ENCODE data around the gene SYT11.

SYT11 gene

GRCh38 chr1:155860970-155861510, 1.7 kb downstream of the SYT11 start:
- Histone ChIP-seq H3K9ac (ENCODE audit: low read length) (peak overlapping the region; percentile 48), H3F3A (ENCODE audit: insufficient read depth, low read length) (peaks cover 11% of the 10 kb centered on the region), H3K27me3 (ENCODE audit: insufficient read depth, low read length) (no peaks in the 10 kb centered on the region), H3K27ac (ENCODE audit: low read depth, low read length, poor library complexity, severe bottlenecking) (peak overlapping the region; percentile 28), H3K9me2 (ENCODE audit: low read depth, low read length) (no peaks in the 10 kb centered on the region), H3K36me3 (ENCODE audit: insufficient read depth, low read length) (no peaks in the 10 kb centered on the region), H3K4me2 (ENCODE audit: low read length) (peak overlapping the region; percentile 74), H3K9me3 (ENCODE audit: low read length) (no peaks in the 10 kb centered on the region), H3K4me3 (ENCODE audit: low read depth, low read length, poor library complexity, severe bottlenecking) (peak overlapping the region; percentile 55), H2AFZ (ENCODE audit: low read length) (no peak overlapping the region), H3K79me2 (ENCODE audit: insufficient read depth, low read length) (peaks cover 9% of the 10 kb centered on the region), H4K20me1 (ENCODE audit: insufficient read depth, low read length) (no peaks in the 10 kb centered on the region), H3K4me1 (ENCODE audit: insufficient read depth, low read length, severe bottlenecking) (peaks cover 39% of the 10 kb centered on the region)
- TF ChIP-seq EZH2 (IDR thresholded peaks at IDR 0.05; ENCODE audit: borderline replicate concordance, low read length), result no peak
- no peak for TF ChIP-seq CTCF (IDR thresholded peaks at IDR 0.05; ENCODE audit: low read length)

GRCh38 chr1:155861896-155862295, 2.5 kb downstream of the SYT11 start:
- no peaks in the 10 kb centered on the region for H3K36me3 ChIP-seq (ENCODE audit: insufficient read depth, low read length)
- no peak for TF ChIP-seq EZH2 (IDR thresholded peaks at IDR 0.05; ENCODE audit: borderline replicate concordance, low read length)
- TF ChIP-seq CTCF (IDR thresholded peaks at IDR 0.05; ENCODE audit: low read length), result no peak
- H3K4me3 ChIP-seq (ENCODE audit: low read depth, low read length, poor library complexity, severe bottlenecking), result no peak overlapping the region
- H3K4me1 ChIP-seq (ENCODE audit: insufficient read depth, low read length, severe bottlenecking), result peaks cover 33% of the 10 kb centered on the region
- H2AFZ ChIP-seq (ENCODE audit: low read length), result no peak overlapping the region
- H3K9ac ChIP-seq (ENCODE audit: low read length), result no peak overlapping the region
- no peak overlapping the region for H3K27ac ChIP-seq (ENCODE audit: low read depth, low read length, poor library complexity, severe bottlenecking)
- no peaks in the 10 kb centered on the region for H3K79me2 ChIP-seq (ENCODE audit: insufficient read depth, low read length)
- peaks cover 11% of the 10 kb centered on the region for H3F3A ChIP-seq (ENCODE audit: insufficient read depth, low read length)
- H3K9me2 ChIP-seq (ENCODE audit: low read depth, low read length), result no peaks in the 10 kb centered on the region
- no peak overlapping the region for H3K4me2 ChIP-seq (ENCODE audit: low read length)
- H3K9me3 ChIP-seq (ENCODE audit: low read length), result no peaks in the 10 kb centered on the region
- H3K27me3 ChIP-seq (ENCODE audit: insufficient read depth, low read length), result no peaks in the 10 kb centered on the region
- H4K20me1 ChIP-seq (ENCODE audit: insufficient read depth, low read length), result no peaks in the 10 kb centered on the region

- no peak for TF ChIP-seq EZH2 (IDR thresholded peaks at IDR 0.05; ENCODE audit: borderline replicate concordance, low read length)
- no peaks in the 10 kb centered on the region for H4K20me1 ChIP-seq (ENCODE audit: insufficient read depth, low read length)
- no peaks in the 10 kb centered on the region for H3F3A ChIP-seq (ENCODE audit: insufficient read depth, low read length)
- H2AFZ ChIP-seq (ENCODE audit: low read length), result no peak overlapping the region
- no peak overlapping the region for H3K4me3 ChIP-seq (ENCODE audit: low read depth, low read length, poor library complexity, severe bottlenecking)
- H3K36me3 ChIP-seq (ENCODE audit: insufficient read depth, low read length), result no peaks in the 10 kb centered on the region
- no peak overlapping the region for H3K27ac ChIP-seq (ENCODE audit: low read depth, low read length, poor library complexity, severe bottlenecking)
- H3K4me1 ChIP-seq (ENCODE audit: insufficient read depth, low read length, severe bottlenecking), result peaks cover 16% of the 10 kb centered on the region
- no peak overlapping the region for H3K4me2 ChIP-seq (ENCODE audit: low read length)
- no peaks in the 10 kb centered on the region for H3K9me2 ChIP-seq (ENCODE audit: low read depth, low read length)
- no peak overlapping the region for H3K9ac ChIP-seq (ENCODE audit: low read length)
- H3K9me3 ChIP-seq (ENCODE audit: low read length), result no peaks in the 10 kb centered on the region
- no peaks in the 10 kb centered on the region for H3K79me2 ChIP-seq (ENCODE audit: insufficient read depth, low read length)
- no peaks in the 10 kb centered on the region for H3K27me3 ChIP-seq (ENCODE audit: insufficient read depth, low read length)
Measured at GRCh38 chr1:155864393-155864792, 5.0 kb downstream of the SYT11 start.

DNA sequence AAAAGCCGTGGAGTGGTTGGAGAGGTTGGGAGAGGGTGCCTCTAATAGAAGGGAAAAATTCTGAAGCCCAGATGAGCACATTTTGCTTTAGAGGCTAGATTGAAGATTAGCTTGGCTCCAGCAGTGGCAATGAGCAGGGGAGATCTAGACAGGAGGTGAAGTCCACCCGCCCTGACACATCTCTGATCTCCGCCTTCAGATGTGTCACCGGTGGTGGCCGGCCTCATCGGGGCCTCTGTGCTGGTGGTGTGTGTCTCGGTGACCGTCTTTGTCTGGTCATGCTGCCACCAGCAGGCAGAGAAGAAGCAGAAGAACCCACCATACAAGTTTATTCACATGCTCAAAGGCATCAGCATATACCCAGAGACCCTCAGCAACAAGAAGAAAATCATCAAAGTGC, 8.4 kb downstream of the SYT11 start:
- no peak overlapping the region for H2AFZ ChIP-seq (ENCODE audit: low read length)
- no peaks in the 10 kb centered on the region for H3K9me3 ChIP-seq (ENCODE audit: low read length)
- no peaks in the 10 kb centered on the region for H3K79me2 ChIP-seq (ENCODE audit: insufficient read depth, low read length)
- no peaks in the 10 kb centered on the region for H3K27me3 ChIP-seq (ENCODE audit: insufficient read depth, low read length)
- H3K27ac ChIP-seq (ENCODE audit: low read depth, low read length, poor library complexity, severe bottlenecking), result no peak overlapping the region
- H3K4me3 ChIP-seq (ENCODE audit: low read depth, low read length, poor library complexity, severe bottlenecking), result no peak overlapping the region
- H3K9me2 ChIP-seq (ENCODE audit: low read depth, low read length), result no peaks in the 10 kb centered on the region
- H3K36me3 ChIP-seq (ENCODE audit: insufficient read depth, low read length), result peaks cover 3% of the 10 kb centered on the region; the same call in 1 of the 2 replicates
- H3K4me2 ChIP-seq (ENCODE audit: low read length), result no peak overlapping the region
- H3F3A ChIP-seq (ENCODE audit: insufficient read depth, low read length), result no peaks in the 10 kb centered on the region
- no peak overlapping the region for H3K9ac ChIP-seq (ENCODE audit: low read length)
- TF ChIP-seq CTCF (IDR thresholded peaks at IDR 0.05; ENCODE audit: low read length) (no peak), EZH2 (IDR thresholded peaks at IDR 0.05; ENCODE audit: borderline replicate concordance, low read length) (no peak)
- H4K20me1 ChIP-seq (ENCODE audit: insufficient read depth, low read length), result no peaks in the 10 kb centered on the region
- H3K4me1 ChIP-seq (ENCODE audit: insufficient read depth, low read length, severe bottlenecking), result no peaks in the 10 kb centered on the region
